Keratinocyte (primary cell): Measurements from ENCODE around the gene HYAL2. TPM values are rescaled to one million over a fixed set of nuclear protein-coding genes. Genes with fewer than 3 reads are reported as not detected.
A peak's percentile ranks its signal among the peaks of the same experiment; 100 is the strongest.

Source experiments
- DNase-seq: peaks from one replicate; pipeline ENCODE4 v3.0.0-alpha.2; 2011; ENCODE audit warnings: low read depth, missing footprints, low spot score
- FAIRE-seq: peaks from 2 replicates; lab custom pipeline; 2011; peaks lifted over from hg19 to GRCh38; lab: Jason Lieb, UNC
- H2AFZ ChIP-seq: 2 replicates; pipeline ENCODE4 v1.6.0; 2012; ENCODE audit warnings: low read length, control low read depth, inconsistent platforms; ENCODE audit not compliant: control insufficient read depth
- H3K27ac ChIP-seq: 2 replicates; pipeline ENCODE4 v1.5.1; 2011; ENCODE audit warnings: low read length; ENCODE audit not compliant: control insufficient read depth, insufficient read depth
- H3K27me3 ChIP-seq: 3 replicates; pipeline ENCODE4 v1.6.0; 2011; ENCODE audit warnings: low read length; ENCODE audit not compliant: control insufficient read depth, insufficient read depth; ENCODE audit errors: extremely low read depth
- H3K36me3 ChIP-seq, 2 experiments: 2 replicates in 1 of 2; 3 replicates in 1 of 2; pipeline ENCODE4 v1.5.1; 2011; ENCODE audit warnings: low read length in 2 of 2, mild to moderate bottlenecking in 1 of 2; ENCODE audit not compliant: control insufficient read depth in 2 of 2, insufficient read depth in 2 of 2; ENCODE audit errors: extremely low read depth in 1 of 2
- H3K4me1 ChIP-seq: 3 replicates; pipeline ENCODE4 v1.5.1; 2011; ENCODE audit warnings: low read length; ENCODE audit not compliant: control insufficient read depth, insufficient read depth; ENCODE audit errors: extremely low read depth
- H3K4me2 ChIP-seq: 3 replicates; pipeline ENCODE4 v1.6.0; 2011; ENCODE audit warnings: low read depth, low read length; ENCODE audit not compliant: control insufficient read depth, insufficient read depth; ENCODE audit errors: extremely low read depth
- H3K4me3 ChIP-seq, 3 experiments: fragments of 200-600 bp in 1 of 3; sonication (generic) in 1 of 3; 2 replicates in 2 of 3; 3 replicates in 1 of 3; pipeline ENCODE4 v1.5.1; 2011 to 2016; ENCODE audit warnings: low read length in 3 of 3, mild to moderate bottlenecking in 3 of 3, control low read depth in 2 of 3, inconsistent platforms in 1 of 3, low read depth in 1 of 3, mixed read lengths in 1 of 3, mixed run types in 1 of 3, moderate library complexity in 1 of 3; ENCODE audit not compliant: control insufficient read depth in 2 of 3, insufficient read depth in 2 of 3; ENCODE audit errors: extremely low read depth in 1 of 3
- H3K79me2 ChIP-seq: 2 replicates; pipeline ENCODE4 v1.6.0; 2012; ENCODE audit warnings: low read length; ENCODE audit not compliant: control insufficient read depth, insufficient read depth
- H3K9ac ChIP-seq: 3 replicates; pipeline ENCODE4 v1.6.0; 2011; ENCODE audit warnings: low read length; ENCODE audit not compliant: control insufficient read depth, insufficient read depth; ENCODE audit errors: extremely low read depth
- H3K9me1 ChIP-seq: 3 replicates; pipeline ENCODE4 v1.6.0; 2011; ENCODE audit warnings: low read length; ENCODE audit not compliant: control insufficient read depth, insufficient read depth; ENCODE audit errors: extremely low read depth
- H3K9me3 ChIP-seq: 2 replicates; pipeline ENCODE4 v1.5.1; 2012; ENCODE audit warnings: low read depth, low read length; ENCODE audit not compliant: control insufficient read depth
- H4K20me1 ChIP-seq: 3 replicates; pipeline ENCODE4 v1.6.0; 2011; ENCODE audit warnings: low read length; ENCODE audit not compliant: control insufficient read depth, insufficient read depth; ENCODE audit errors: extremely low read depth
- EZH2 ChIP-seq: IDR thresholded peaks from one replicate; pipeline ENCODE4 v1.6.1; 2012; ENCODE audit warnings: inconsistent platforms, mild to moderate bottlenecking, low read length, moderate library complexity
- dilution Hi-C: fragments of 300-500 bp; cut with MboI; formaldehyde crosslinking; loops from one replicate; pipeline ENCODE4 v1.7.0; 2020; ENCODE audit warnings: low sequenced_read_pairs; ENCODE audit not compliant: extremely low pct_ligation_motif_present
- polyA plus RNA-seq, 5 experiments: library from polyadenylated mRNA; depleted of rRNA in 3 of 5; stranded (reverse) in 3 of 5; stranded (forward) in 1 of 5; unstranded in 1 of 5; fragments of >200 nt; gene quantifications; 1 replicate in 1 of 5; 2 replicates in 3 of 5; 3 replicates in 1 of 5; pipeline versions ENCODE4 v1.2.1 to v1.2.3, GENCODE V29; 2011 to 2012; ENCODE audit warnings: missing spikeins in 2 of 5, low read depth in 1 of 5, low replicate concordance in 1 of 5
- TF ChIP-seq, protein P1 (sequence below), 3 experiments: IDR thresholded peaks in 1 of 3; conservative IDR thresholded peaks in 1 of 3; optimal IDR thresholded peaks in 1 of 3; 2 replicates in 2 of 3; 3 replicates in 1 of 3; pipeline versions ENCODE3 to v1.5.1; 2011; ENCODE audit warnings: low read length in 3 of 3, mild to moderate bottlenecking in 3 of 3, moderate library complexity in 2 of 3, control low read depth in 1 of 3, inconsistent platforms in 1 of 3; ENCODE audit not compliant: insufficient read depth in 2 of 3; ENCODE audit errors: extremely low read depth in 1 of 3

Gene HYAL2
- polyA plus RNA-seq, 1 donor (not counting 4 experiments of a cell fraction or from before 2014, with no cell fraction given) = 42.8 TPM

DNA sequence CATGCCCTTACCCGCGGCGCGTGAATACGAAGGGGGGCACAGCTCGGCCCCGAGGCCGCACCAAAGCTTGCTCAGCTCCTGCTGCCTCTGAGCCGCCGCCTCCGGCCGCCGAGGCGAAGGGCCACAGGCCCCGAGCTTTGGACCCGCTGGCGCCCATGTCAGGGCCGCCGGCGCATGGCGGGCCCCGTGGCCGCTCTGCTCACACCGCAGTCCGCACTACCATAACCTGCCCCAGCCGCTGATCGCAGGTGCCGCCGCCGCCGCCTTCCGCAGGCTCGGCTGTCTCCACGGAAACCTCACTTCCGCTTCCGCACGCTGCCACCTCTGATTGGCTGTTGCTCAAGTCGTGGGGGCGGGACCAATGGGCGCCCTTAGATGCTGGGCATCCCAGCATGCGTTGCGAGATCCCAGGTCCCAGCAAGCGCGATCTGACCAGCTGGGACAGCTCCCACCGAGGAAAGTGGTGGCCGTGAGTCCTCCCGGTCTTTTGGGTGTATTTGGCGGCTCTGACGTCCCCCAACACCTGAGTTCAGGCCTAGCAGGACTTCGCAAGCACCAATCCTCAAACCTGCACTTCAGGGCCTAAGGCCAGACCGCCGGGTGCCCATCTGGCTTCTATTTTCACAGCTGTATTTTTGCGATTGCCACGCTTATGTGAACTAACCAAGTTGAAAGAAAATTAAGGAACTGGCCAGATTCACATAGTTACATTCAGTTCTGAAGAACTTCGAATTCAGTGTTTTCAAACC is 5.6 kb upstream of the HYAL2 start, which contains the start of gene TUSC2:
TUSC2 (minus strand) TSS at position 281 of the 749 bp plus-strand sequence; CDS start at position 157, 124 bp downstream.
- Histone ChIP-seq H3K9ac (peak within 1 kb of the TSS; percentile 87), H3K27me3 (no peaks in the 10 kb centered on the region), H3K9me1 (no peaks in the 10 kb centered on the region), H3K4me1 (peaks cover 12% of the 10 kb centered on the region), H3K4me3 (peak within 1 kb of the TSS; percentile 86 to 90 (median 87)), H4K20me1 (no peaks in the 10 kb centered on the region), H3K9me3 (no peaks in the 10 kb centered on the region), H3K36me3 (peaks cover 28 to 40% of the 10 kb centered on the region in 2 experiments), H2AFZ (no peak within 1 kb of the TSS), H3K4me2 (peak within 1 kb of the TSS; percentile 94), H3K27ac (peak within 1 kb of the TSS; percentile 74), H3K79me2 (peaks cover 45% of the 10 kb centered on the region)
- dilution Hi-C loops = no loop called here
- DNase-seq (peak; percentile 90), FAIRE-seq (peak; percentile 76)
- TF ChIP-seq, protein P1, sequence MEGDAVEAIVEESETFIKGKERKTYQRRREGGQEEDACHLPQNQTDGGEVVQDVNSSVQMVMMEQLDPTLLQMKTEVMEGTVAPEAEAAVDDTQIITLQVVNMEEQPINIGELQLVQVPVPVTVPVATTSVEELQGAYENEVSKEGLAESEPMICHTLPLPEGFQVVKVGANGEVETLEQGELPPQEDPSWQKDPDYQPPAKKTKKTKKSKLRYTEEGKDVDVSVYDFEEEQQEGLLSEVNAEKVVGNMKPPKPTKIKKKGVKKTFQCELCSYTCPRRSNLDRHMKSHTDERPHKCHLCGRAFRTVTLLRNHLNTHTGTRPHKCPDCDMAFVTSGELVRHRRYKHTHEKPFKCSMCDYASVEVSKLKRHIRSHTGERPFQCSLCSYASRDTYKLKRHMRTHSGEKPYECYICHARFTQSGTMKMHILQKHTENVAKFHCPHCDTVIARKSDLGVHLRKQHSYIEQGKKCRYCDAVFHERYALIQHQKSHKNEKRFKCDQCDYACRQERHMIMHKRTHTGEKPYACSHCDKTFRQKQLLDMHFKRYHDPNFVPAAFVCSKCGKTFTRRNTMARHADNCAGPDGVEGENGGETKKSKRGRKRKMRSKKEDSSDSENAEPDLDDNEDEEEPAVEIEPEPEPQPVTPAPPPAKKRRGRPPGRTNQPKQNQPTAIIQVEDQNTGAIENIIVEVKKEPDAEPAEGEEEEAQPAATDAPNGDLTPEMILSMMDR (optimal IDR thresholded peaks at IDR 0.05 in 1 of 3, IDR thresholded peaks at IDR 0.05 in 1 of 3, conservative IDR thresholded peaks at IDR 0.05 in 1 of 3; ENCODE audit: extremely low read depth in 1 of 3, insufficient read depth in 2 of 3, low read length in 3 of 3) = no peak
- no peak for TF ChIP-seq EZH2

DNA sequence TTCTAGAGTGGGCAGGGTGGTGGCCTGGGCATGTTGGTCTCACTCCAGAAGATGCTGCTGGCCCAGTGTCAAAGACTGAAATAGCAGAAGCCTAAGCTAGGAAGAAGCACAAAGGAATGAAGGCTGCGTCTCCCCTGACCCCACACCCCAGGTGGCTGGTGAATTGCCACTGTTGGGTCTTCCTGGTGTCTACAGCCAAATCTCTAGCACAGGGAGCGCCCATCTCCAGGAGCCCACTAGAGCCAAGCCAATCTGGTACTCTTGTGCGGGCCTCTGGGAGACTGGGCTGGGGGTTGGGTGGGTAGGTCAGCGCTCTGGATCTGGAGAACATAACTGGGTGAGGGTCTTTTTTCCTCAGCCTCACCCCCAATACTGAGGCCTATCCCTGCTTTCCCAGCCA is 4.6 kb upstream of the HYAL2 start:
- no peak for FAIRE-seq
- Histone ChIP-seq H3K4me3 (peak overlapping the region; percentile 86 to 90 (median 87)), H3K79me2 (peaks cover 36% of the 10 kb centered on the region), H3K9me3 (no peaks in the 10 kb centered on the region), H3K9ac (peak overlapping the region; percentile 87), H3K36me3 (peaks cover 27 to 39% of the 10 kb centered on the region in 2 experiments), H2AFZ (no peak overlapping the region), H3K9me1 (no peaks in the 10 kb centered on the region), H3K27ac (peak overlapping the region; percentile 74), H4K20me1 (no peaks in the 10 kb centered on the region), H3K4me2 (peak overlapping the region; percentile 94), H3K27me3 (no peaks in the 10 kb centered on the region), H3K4me1 (peaks cover 13% of the 10 kb centered on the region)
- TF ChIP-seq, protein P1 (optimal IDR thresholded peaks at IDR 0.05 in 1 of 3, IDR thresholded peaks at IDR 0.05 in 1 of 3, conservative IDR thresholded peaks at IDR 0.05 in 1 of 3; ENCODE audit: extremely low read depth in 1 of 3, insufficient read depth in 2 of 3, low read length in 3 of 3) = no peak
- TF ChIP-seq EZH2 = no peak
- DNase-seq = no peak
- dilution Hi-C loops = no loop called here
